GM12874 (cell line): ENCODE results near the gene MINDY4.

Experiments used
- CTCF ChIP-seq: IDR thresholded peaks from 2 replicates; pipeline ENCODE4 v1.5.1; 2011; ENCODE audit warnings: low read depth, mild to moderate bottlenecking, control low read depth, low read length, moderate library complexity; ENCODE audit not compliant: insufficient read depth

MINDY4 gene

DNA sequence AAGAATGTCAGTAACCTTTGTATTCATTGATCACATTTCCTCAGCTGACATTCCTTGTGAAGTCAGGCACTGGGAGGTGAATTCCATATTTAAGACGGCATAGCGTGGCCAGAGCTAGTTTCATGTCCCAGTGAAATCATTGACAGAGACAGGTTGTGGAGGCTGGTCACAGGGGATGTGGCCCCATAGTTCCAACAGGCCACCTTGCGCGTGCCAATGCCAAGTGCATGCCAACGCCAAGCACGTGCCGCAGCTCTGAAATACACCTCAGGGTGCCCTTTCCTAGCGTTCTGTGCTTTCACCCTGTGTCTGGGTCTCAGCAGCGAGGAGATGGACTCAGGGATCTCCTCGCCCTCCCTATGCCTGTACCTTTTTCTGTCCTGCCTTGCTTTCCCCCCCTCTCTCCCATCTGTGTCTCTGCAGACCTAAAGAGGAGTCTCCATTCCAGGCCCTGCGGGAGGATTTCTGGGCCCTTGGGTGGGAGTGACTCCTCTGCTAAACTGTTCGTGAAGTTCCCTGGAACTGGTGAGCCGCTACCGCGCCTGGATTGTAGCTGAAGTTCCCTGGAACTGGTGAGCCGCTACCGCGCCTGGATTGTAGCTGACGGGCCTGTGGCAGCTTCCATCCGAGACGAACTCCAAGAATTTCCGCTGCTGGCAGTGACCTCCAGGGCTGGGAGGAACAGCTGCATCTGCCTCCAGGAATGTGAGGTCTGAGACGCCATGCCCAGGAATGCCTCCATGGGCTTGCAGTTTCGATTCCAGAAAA is 160.1 kb downstream of the MINDY4 start:
- no peak for TF ChIP-seq CTCF

- TF ChIP-seq CTCF, result no peak
Measured at GRCh38 chr7:30931929-30932540, 160.8 kb downstream of the MINDY4 start.

DNA sequence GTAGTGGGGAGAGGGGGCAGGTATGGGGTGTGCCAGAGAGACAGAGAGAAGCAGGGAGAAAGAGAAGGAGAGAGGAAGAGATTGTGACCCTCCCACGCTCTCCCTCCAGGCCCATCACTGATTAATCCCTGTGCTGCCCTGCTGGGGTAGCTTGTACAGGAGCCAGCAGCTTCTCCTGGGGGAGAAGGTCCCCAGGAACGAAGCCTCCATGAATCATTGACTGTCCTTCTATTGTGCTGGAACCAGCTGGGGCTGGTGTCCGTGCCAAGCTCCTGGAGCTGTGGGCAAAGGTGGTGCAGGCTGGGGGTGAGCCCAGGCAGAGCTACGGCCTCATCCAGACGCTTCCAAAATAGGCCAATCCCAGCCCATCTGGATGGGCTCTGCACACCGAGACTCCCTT is 161.3 kb downstream of the MINDY4 start:
- TF ChIP-seq CTCF, result no peak

DNA sequence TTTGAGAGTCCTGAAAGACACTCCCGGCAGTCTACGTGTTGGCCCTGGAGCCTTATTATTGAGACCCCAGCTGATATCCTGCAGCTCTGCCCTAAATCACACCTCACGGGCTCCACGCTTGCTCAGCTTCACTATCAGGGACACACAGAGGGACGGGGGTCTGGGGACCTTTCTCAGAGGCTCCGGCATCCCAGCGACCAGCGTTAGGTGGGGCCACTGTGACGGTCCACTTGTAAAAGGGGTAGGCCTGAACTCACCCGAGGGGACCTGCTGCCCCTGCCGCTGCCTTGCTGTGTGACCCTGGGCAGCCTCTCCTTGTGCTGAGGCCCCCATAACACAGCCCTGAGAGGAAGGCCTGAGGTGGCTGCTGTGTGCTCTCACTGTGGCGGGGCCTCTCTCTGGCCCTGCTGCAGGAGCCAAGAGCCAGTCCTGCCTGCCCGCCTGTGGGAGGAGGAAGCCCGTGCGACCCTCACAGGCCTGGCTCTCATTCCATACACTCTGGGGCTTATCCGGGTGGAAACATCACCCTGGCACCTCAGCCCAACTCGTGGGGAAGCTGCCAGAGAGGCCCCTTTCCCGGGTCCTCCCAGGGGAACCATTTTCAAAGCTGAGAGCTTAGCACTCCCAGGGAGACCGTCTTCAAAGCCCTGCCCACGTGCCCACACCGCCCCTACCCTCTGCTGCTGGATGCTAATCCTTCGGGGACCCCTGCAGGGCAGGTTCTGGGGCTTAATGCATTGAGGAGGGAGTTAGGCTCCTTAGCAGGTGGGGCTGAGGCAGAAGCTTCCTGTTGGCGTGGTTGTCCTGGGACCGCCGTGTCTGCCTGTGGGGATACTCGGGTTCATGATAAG is 162.1 kb downstream of the MINDY4 start:
- TF ChIP-seq CTCF, result no peak

GRCh38 chr7:30934225-30934624 is 163.0 kb downstream of the MINDY4 start:
- no peak for TF ChIP-seq CTCF

GRCh38 chr7:30934732-30935568 is 163.7 kb downstream of the MINDY4 start:
- TF ChIP-seq CTCF, result no peak
